T-cell (primary cell): Measurements from ENCODE around the gene MYT1. TPM values are rescaled to one million over a fixed set of nuclear protein-coding genes. Genes with fewer than 3 reads are reported as not detected.

Experiments
- ATAC-seq, 4 experiments: fragments of 200-7000 bp in 3 of 4; fragments of 150-1000 bp in 1 of 4; cut with Tn5 transposase; replicated peaks in 1 of 4; 1 replicate in 3 of 4; 2 replicates in 1 of 4; pipeline ENCODE4 v1.10.0; 2021; ENCODE audit warnings: moderate library complexity in 3 of 4, mild to moderate bottlenecking in 2 of 4, moderate number of reproducible peaks in 1 of 4
- CTCF ChIA-PET, 2 donors: fragments of 300-600 bp; sonication (Branson Sonifier 250); formaldehyde crosslinking; loops; one replicate each; lab custom pipeline; 2022; ENCODE audit warnings: antibody characterized with exemption in 2 of 2; lab: Charles Lee
- POLR2A ChIA-PET, 2 donors: fragments of 300-600 bp; sonication (Branson Sonifier 250); formaldehyde crosslinking; loops; one replicate each; lab custom pipeline; 2022; ENCODE audit warnings: antibody characterized with exemption in 2 of 2; lab: Charles Lee
- DNase-seq, 35 experiments: peaks; one replicate each; pipeline versions ENCODE4 v3.0.0 to v3.0.0-alpha.2; 2013 to 2023
- H3K27ac ChIP-seq: one replicate; pipeline ENCODE4 v1.5.1; 2013; ENCODE audit warnings: low read length
- H3K27me3 ChIP-seq, 2 experiments: replicated peaks in 1 of 2; 1 replicate in 1 of 2; 2 replicates in 1 of 2; pipeline versions ENCODE4 v1.6.1 to v1.7.0; 2013; ENCODE audit warnings: low read length in 1 of 2, mixed read lengths in 1 of 2; ENCODE audit not compliant: control insufficient read depth in 2 of 2, insufficient read depth in 2 of 2; ENCODE audit errors: extremely low read depth in 1 of 2
- H3K36me3 ChIP-seq, 2 donors: 1 replicate in 1 of 2; 2 replicates in 1 of 2; pipeline versions ENCODE4 v1.6.1 to v1.7.0; 2013; ENCODE audit warnings: low read length in 1 of 2; ENCODE audit not compliant: control insufficient read depth in 2 of 2, insufficient read depth in 1 of 2; ENCODE audit errors: extremely low read depth in 1 of 2
- H3K4me1 ChIP-seq, 2 experiments: 1 replicate in 1 of 2; 2 replicates in 1 of 2; pipeline versions ENCODE4 v1.6.1 to v1.7.0; 2013; ENCODE audit warnings: low read length in 2 of 2, mixed read lengths in 1 of 2; ENCODE audit not compliant: insufficient read depth in 2 of 2, control insufficient read depth in 1 of 2; ENCODE audit errors: extremely low read depth in 1 of 2
- H3K4me3 ChIP-seq, 2 donors: 1 replicate in 1 of 2; 2 replicates in 1 of 2; pipeline versions ENCODE4 v1.5.1 to v1.7.0; 2013; ENCODE audit warnings: mild to moderate bottlenecking in 2 of 2, low read length in 1 of 2, moderate library complexity in 1 of 2; ENCODE audit not compliant: control insufficient read depth in 1 of 2; ENCODE audit errors: extremely low read depth in 1 of 2
- H3K9me3 ChIP-seq: 2 replicates; pipeline ENCODE4 v1.7.0; 2013
- H3K27ac Mint-ChIP-seq, 2 donors: one replicate each; pipeline ENCODE4 v1.8.0; 2020 to 2021; ENCODE audit warnings: mild to moderate bottlenecking in 2 of 2, mixed read lengths in 2 of 2
- H3K27me3 Mint-ChIP-seq, 2 donors: one replicate each; pipeline ENCODE4 v1.8.0; 2021 to 2022; ENCODE audit warnings: mixed read lengths in 2 of 2
- H3K36me3 Mint-ChIP-seq: one replicate; pipeline ENCODE4 v1.8.0; 2021; ENCODE audit warnings: mixed read lengths
- H3K4me1 Mint-ChIP-seq, 3 donors: one replicate each; pipeline ENCODE4 v1.8.0; 2020 to 2022; ENCODE audit warnings: mixed read lengths in 3 of 3, mild to moderate bottlenecking in 1 of 3
- H3K4me3 Mint-ChIP-seq, 3 donors: one replicate each; pipeline ENCODE4 v1.8.0; 2020 to 2022; ENCODE audit warnings: mild to moderate bottlenecking in 3 of 3, mixed read lengths in 3 of 3, moderate library complexity in 3 of 3
- H3K9me3 Mint-ChIP-seq, 3 donors: one replicate each; pipeline ENCODE4 v1.8.0; 2020 to 2022; ENCODE audit warnings: mixed read lengths in 3 of 3
- WGBS: methylation state at CpG from one replicate; pipeline ENCODE4 v1.1.5; 2013; ENCODE audit warnings: missing lambda C conversion rate; ENCODE audit not compliant: insufficient coverage; 5-methylcytosine and 5-hydroxymethylcytosine counted together
- total RNA-seq, 35 experiments: library from RNA in 6 of 35; stranded (reverse) in 6 of 35; fragments of 120-200 nt in 1 of 35; gene quantifications; one replicate each; pipeline versions ENCODE4 v1.2.1 to v1.2.4 and lab custom pipeline; 2013 to 2026

Gene MYT1
- total RNA-seq, 5 donors from 2014 or later (not counting 1 experiment from before 2014, with no cell fraction given), result 0.06 TPM; not detected in 4

DNA sequence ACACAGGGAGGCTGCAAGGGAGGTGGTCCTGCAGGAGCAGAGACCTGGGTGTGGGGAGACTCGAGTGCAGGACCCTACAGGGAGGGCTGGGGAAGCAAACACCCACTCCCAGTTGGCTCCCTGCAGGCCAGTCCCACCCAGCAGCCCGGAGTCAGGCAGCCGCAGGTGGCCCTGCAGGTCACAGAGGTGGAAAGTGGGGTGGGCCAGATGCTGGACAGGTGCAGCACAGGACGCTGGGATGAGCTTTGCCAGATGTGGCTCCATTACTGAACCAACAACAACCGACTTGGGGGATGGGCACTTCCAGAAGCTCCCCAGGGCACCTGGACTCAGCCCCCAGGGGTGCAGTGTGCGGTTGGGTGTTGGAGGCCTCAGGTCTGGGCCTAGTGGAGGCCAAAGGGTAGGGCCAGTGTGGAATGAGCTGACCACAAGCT lies 26.6 kb upstream of the MYT1 start:
- Histone ChIP-seq H3K9me3 (no peaks in the 10 kb centered on the region), H3K4me3 (no peak overlapping the region), H3K4me1 (no peaks in the 10 kb centered on the region), H3K27me3 (peaks cover 0 to 26% of the 10 kb centered on the region in 2 experiments), H3K36me3 (no peaks in the 10 kb centered on the region), H3K27ac (no peak overlapping the region)
- no peaks in the 10 kb centered on the region for H3K9me3 Mint-ChIP-seq
- WGBS, result 66% methylated on average over 6 of the region's 6 CpGs
- no peak for ATAC-seq
- POLR2A ChIA-PET, result interaction anchor here in 1 of 2 donors (0.6 kb wide), 1 partner anchor 339 kb away, joined by 4 read pairs; no protein-coding TSS in a partner anchor
- DNase-seq, result no peak
- H3K27me3 Mint-ChIP-seq, result peaks cover 7 to 15% of the 10 kb centered on the region in 2 donors
- no peak overlapping the region for H3K4me3 Mint-ChIP-seq
- H3K4me1 Mint-ChIP-seq, result no peaks in the 10 kb centered on the region
- H3K27ac Mint-ChIP-seq, result no peak overlapping the region
- CTCF ChIA-PET, result no interaction called here
- no peaks in the 10 kb centered on the region for H3K36me3 Mint-ChIP-seq

DNA sequence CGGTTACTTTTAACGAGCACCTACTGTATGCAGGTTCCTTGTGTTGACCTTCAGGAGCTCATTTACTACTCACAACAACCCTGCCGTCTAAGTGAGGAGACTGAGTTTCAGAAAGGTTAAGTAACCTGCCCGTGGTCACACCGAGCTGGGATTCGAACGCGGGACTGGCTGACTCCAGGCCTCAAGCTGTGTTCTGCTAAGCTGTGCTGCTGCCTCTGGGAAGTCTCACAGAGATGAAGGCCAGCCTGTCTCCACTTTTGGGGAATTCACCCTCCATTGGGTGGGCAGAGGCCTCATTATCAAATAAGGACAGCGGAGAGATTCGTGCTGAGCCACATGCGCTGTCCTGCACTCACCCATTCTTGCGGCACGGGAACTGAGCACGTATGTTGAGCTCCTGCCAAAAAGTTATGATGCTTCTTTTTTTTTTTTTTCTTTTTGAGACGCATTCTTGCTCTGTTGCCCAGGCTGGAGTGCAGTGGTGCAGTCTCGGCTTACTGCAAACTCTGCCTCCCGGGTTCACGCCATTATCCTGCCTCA lies 25.9 kb upstream of the MYT1 start:
- 96% methylated on average over 14 of the region's 18 CpGs for WGBS
- POLR2A ChIA-PET, result no interaction called here
- Mint-ChIP-seq H3K9me3 (no peaks in the 10 kb centered on the region), H3K4me1 (no peaks in the 10 kb centered on the region), H3K36me3 (no peaks in the 10 kb centered on the region), H3K27ac (no peak overlapping the region), H3K4me3 (no peak overlapping the region), H3K27me3 (peaks cover 7 to 15% of the 10 kb centered on the region in 2 donors)
- Histone ChIP-seq H3K27ac (no peak overlapping the region), H3K9me3 (no peaks in the 10 kb centered on the region), H3K36me3 (no peaks in the 10 kb centered on the region), H3K27me3 (peaks cover 0 to 31% of the 10 kb centered on the region in 2 experiments), H3K4me3 (no peak overlapping the region), H3K4me1 (no peaks in the 10 kb centered on the region)
- DNase-seq, result no peak
- CTCF ChIA-PET, result no interaction called here
- ATAC-seq, result no peak

- Histone ChIP-seq H3K4me3 (no peak overlapping the region), H3K27me3 (peaks cover 0 to 31% of the 10 kb centered on the region in 2 experiments), H3K36me3 (no peaks in the 10 kb centered on the region), H3K4me1 (no peaks in the 10 kb centered on the region), H3K27ac (no peak overlapping the region), H3K9me3 (no peaks in the 10 kb centered on the region)
- no peak overlapping the region for H3K4me3 Mint-ChIP-seq
- WGBS, result 72% methylated on average over 16 of the region's 21 CpGs
- peaks cover 7 to 15% of the 10 kb centered on the region in 2 donors for H3K27me3 Mint-ChIP-seq
- no peaks in the 10 kb centered on the region for H3K4me1 Mint-ChIP-seq
- ChIA-PET POLR2A (no interaction called here), CTCF (no interaction called here)
- H3K36me3 Mint-ChIP-seq, result no peaks in the 10 kb centered on the region
- DNase-seq (peak in 1 of 35 experiments; percentile 12), ATAC-seq (no peak)
- H3K9me3 Mint-ChIP-seq, result peaks cover 0 to 5% (median 3%) of the 10 kb centered on the region in 3 donors
- no peak overlapping the region for H3K27ac Mint-ChIP-seq
Observed at GRCh38 chr20:64139199-64140060, 24.8 kb upstream of the MYT1 start.

DNA sequence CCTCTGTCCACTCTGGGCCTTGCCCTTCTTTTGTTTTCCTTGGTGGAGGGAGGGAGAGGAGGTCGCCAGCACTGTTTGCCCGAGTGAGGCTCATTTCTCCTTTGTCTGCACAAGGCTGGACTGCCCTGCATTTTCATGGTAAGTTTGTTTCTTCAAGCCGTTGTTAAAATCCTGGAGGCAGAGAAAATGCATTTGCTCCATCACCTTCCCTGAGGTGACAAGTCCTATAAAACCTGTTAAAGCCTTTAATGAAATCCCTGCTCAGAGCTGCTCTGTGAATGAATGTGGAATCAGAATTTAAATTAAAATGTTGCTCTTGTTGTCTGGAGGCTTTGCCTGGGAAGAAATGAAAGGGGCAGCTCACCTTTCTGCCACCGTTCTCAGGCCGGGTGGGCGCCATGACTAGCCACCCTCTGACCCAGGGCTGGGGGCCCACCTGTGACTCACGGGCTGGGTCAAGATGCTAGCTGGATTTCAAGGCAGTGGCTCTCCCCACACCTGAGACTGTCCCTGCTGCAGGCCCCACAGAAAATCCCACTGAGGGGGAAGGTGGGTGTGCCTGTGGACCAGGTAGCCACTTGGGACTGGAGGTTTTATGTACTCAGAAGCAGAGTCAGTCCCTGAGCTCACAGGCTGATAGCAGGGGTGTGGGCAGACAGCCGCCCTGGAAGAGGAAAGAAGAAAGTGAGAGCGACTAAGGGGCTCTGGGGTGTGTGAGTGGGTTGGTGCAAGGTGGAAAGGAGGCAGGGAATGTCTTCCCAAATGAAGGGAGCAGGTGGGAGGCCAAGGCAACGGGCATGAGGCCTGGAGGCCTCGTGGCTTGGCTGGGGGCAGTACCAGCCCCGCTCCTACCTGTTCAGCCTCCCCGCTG lies 24.0 kb upstream of the MYT1 start:
- DNase-seq, result no peak
- 78% methylated on average over 9 of the region's 13 CpGs for WGBS
- Histone ChIP-seq H3K9me3 (no peaks in the 10 kb centered on the region), H3K4me1 (no peaks in the 10 kb centered on the region), H3K27me3 (peaks cover 0 to 34% of the 10 kb centered on the region in 2 experiments), H3K36me3 (no peaks in the 10 kb centered on the region), H3K4me3 (no peak overlapping the region), H3K27ac (no peak overlapping the region)
- no peaks in the 10 kb centered on the region for H3K4me1 Mint-ChIP-seq
- no peak for ATAC-seq
- no peaks in the 10 kb centered on the region for H3K36me3 Mint-ChIP-seq
- H3K9me3 Mint-ChIP-seq, result peaks cover 5 to 9% (median 5%) of the 10 kb centered on the region in 3 donors
- H3K27ac Mint-ChIP-seq, result no peak overlapping the region
- ChIA-PET POLR2A (no interaction called here), CTCF (no interaction called here)
- H3K27me3 Mint-ChIP-seq, result peaks cover 7 to 15% of the 10 kb centered on the region in 2 donors
- no peak overlapping the region for H3K4me3 Mint-ChIP-seq

DNA sequence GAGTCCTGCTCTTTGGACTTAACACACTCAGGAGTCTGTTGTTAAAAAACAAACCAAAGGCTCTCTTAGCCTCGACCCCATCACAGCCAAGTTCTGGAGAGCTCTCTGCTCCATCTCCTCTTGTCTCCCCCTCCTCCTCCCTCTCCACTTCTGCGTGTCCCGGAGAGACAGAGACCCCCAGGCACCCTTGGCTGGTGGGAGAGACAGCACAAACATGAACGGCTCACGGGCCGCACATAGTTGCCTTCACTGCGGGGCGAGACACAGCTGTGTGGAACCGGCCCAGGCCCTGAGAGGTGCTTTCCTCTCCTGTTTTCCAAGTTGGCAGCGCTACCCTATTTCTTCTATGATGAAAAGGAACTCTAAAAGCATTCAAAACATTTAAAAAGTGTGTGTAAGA lies 23.3 kb upstream of the MYT1 start:
- peaks cover 0 to 40% of the 10 kb centered on the region in 2 experiments for H3K27me3 ChIP-seq
- H3K4me3 Mint-ChIP-seq, result no peak overlapping the region
- H3K9me3 ChIP-seq, result no peaks in the 10 kb centered on the region
- no peak overlapping the region for H3K27ac ChIP-seq
- H3K27ac Mint-ChIP-seq, result no peak overlapping the region
- DNase-seq (no peak), ATAC-seq (no peak)
- no peaks in the 10 kb centered on the region for H3K4me1 Mint-ChIP-seq
- no peak overlapping the region for H3K4me3 ChIP-seq
- no peaks in the 10 kb centered on the region for H3K36me3 Mint-ChIP-seq
- H3K4me1 ChIP-seq, result no peaks in the 10 kb centered on the region
- POLR2A ChIA-PET, result no interaction called here
- peaks cover 5 to 9% (median 5%) of the 10 kb centered on the region in 3 donors for H3K9me3 Mint-ChIP-seq
- 81% methylated on average over 4 of the region's 10 CpGs for WGBS
- H3K36me3 ChIP-seq, result no peaks in the 10 kb centered on the region
- CTCF ChIA-PET, result no interaction called here
- peaks cover 4 to 17% of the 10 kb centered on the region in 2 donors for H3K27me3 Mint-ChIP-seq

DNA sequence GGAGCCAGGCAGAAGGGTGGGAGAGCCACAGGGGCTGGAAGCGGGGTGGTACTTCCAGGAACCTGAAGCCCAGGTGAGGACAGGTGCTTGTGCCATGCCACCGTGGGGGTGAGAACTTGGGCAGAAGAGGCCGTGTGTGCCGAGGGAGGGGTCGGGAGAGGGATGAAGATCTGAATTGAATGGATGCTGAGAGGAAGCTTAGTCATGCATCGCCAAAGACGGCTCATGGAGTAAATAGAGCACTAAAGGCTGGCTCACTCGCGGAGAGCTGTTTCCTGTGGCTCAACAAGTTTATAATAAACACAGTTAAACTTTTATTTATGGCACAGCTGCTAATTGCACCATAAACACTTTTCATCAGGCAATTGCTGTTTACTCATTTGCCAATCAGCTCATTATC lies 21.7 kb upstream of the MYT1 start:
- no peak overlapping the region for H3K4me3 Mint-ChIP-seq
- peaks cover 3 to 22% of the 10 kb centered on the region in 2 donors for H3K27me3 Mint-ChIP-seq
- CTCF ChIA-PET, result no interaction called here
- no peaks in the 10 kb centered on the region for H3K36me3 Mint-ChIP-seq
- Histone ChIP-seq H3K27me3 (peaks cover 0 to 52% of the 10 kb centered on the region in 2 experiments), H3K9me3 (no peaks in the 10 kb centered on the region), H3K4me1 (no peaks in the 10 kb centered on the region), H3K36me3 (no peaks in the 10 kb centered on the region), H3K4me3 (no peak overlapping the region), H3K27ac (no peak overlapping the region)
- POLR2A ChIA-PET, result no interaction called here
- WGBS, result 29% methylated on average over 9 of the region's 9 CpGs
- no peak for DNase-seq
- H3K27ac Mint-ChIP-seq, result no peak overlapping the region
- H3K4me1 Mint-ChIP-seq, result no peaks in the 10 kb centered on the region
- no peak for ATAC-seq
- peaks cover 5 to 9% (median 5%) of the 10 kb centered on the region in 3 donors for H3K9me3 Mint-ChIP-seq
